ENCODE data around the gene NMRK1.

GRCh38 chr9:75108571-75108970, 20.6 kb upstream of the NMRK1 start:
- TF ChIP-seq, protein P1, sequence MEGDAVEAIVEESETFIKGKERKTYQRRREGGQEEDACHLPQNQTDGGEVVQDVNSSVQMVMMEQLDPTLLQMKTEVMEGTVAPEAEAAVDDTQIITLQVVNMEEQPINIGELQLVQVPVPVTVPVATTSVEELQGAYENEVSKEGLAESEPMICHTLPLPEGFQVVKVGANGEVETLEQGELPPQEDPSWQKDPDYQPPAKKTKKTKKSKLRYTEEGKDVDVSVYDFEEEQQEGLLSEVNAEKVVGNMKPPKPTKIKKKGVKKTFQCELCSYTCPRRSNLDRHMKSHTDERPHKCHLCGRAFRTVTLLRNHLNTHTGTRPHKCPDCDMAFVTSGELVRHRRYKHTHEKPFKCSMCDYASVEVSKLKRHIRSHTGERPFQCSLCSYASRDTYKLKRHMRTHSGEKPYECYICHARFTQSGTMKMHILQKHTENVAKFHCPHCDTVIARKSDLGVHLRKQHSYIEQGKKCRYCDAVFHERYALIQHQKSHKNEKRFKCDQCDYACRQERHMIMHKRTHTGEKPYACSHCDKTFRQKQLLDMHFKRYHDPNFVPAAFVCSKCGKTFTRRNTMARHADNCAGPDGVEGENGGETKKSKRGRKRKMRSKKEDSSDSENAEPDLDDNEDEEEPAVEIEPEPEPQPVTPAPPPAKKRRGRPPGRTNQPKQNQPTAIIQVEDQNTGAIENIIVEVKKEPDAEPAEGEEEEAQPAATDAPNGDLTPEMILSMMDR (IDR thresholded peaks at IDR 0.05), result no peak
- no peak for TF ChIP-seq POLR2A (IDR thresholded peaks at IDR 0.05)
